Vagina (tissue), 2 donors: ENCODE measurements around the gene MKS1. TPM values are rescaled to one million over a fixed set of nuclear protein-coding genes. Genes with fewer than 3 reads are reported as not detected.

ENCODE experiments used
- DNase-seq, 2 donors: peaks; one replicate each; pipeline ENCODE4 v3.0.0-alpha.2; 2017; ENCODE audit errors: extremely low spot score in 2 of 2
- H3K27ac ChIP-seq: fragments of 200-600 bp; sonication (generic); one replicate; pipeline ENCODE4 v1.5.1; 2019
- H3K27me3 ChIP-seq: fragments of 200-600 bp; sonication (generic); one replicate; pipeline ENCODE4 v1.5.1; 2019
- H3K36me3 ChIP-seq, 2 donors: fragments of 200-600 bp; sonication (generic); one replicate each; pipeline ENCODE4 v1.5.1; 2017 to 2019
- H3K4me1 ChIP-seq: fragments of 200-600 bp; sonication (generic); one replicate; pipeline ENCODE4 v1.5.1; 2019
- H3K4me3 ChIP-seq, 2 donors: fragments of 200-600 bp; sonication (generic); 1 replicate in 1 of 2; 2 replicates in 1 of 2; pipeline ENCODE4 v1.5.1; 2016 to 2019
- H3K9me3 ChIP-seq: fragments of 200-600 bp; sonication (generic); one replicate; pipeline ENCODE4 v1.5.1; 2019
- POLR2A ChIP-seq, 2 donors: fragments of 450-650 bp; IDR thresholded peaks; one replicate each; pipeline ENCODE4 v1.6.1; 2017; ENCODE audit warnings: antibody characterized with exemption in 2 of 2, mild to moderate bottlenecking in 2 of 2, moderate library complexity in 2 of 2
- POLR2AphosphoS5 ChIP-seq, 2 donors: sonication (generic); formaldehyde crosslinking; IDR thresholded peaks; one replicate each; pipeline ENCODE4 v1.9.0; 2017; ENCODE audit warnings: antibody characterized with exemption in 2 of 2, mild to moderate bottlenecking in 2 of 2, low read depth in 1 of 2; ENCODE audit not compliant: insufficient read depth in 1 of 2
- intact Hi-C: fragments of 100-400 bp; cut with DNase I; formaldehyde crosslinking; loops from one replicate; pipeline ENCODE4 v1.15.1; 2023
- total RNA-seq: library from RNA; depleted of rRNA; stranded (reverse); fragments of >200 nt; gene quantifications from one replicate; pipeline ENCODE4 v1.2.3, GENCODE V29; 2016
- TF ChIP-seq, protein P1 (sequence below), 3 experiments: fragments of 450-650 bp in 2 of 3; fragments of 200-600 bp in 1 of 3; sonication (generic) in 1 of 3; IDR thresholded peaks; one replicate each; pipeline ENCODE4 v1.5.1; 2017 to 2019; ENCODE audit warnings: antibody characterized with exemption in 3 of 3, mild to moderate bottlenecking in 2 of 3, moderate library complexity in 2 of 3

The MKS1 gene
- total RNA-seq, 1 donor from 2014 or later, result 13.0 TPM

DNA sequence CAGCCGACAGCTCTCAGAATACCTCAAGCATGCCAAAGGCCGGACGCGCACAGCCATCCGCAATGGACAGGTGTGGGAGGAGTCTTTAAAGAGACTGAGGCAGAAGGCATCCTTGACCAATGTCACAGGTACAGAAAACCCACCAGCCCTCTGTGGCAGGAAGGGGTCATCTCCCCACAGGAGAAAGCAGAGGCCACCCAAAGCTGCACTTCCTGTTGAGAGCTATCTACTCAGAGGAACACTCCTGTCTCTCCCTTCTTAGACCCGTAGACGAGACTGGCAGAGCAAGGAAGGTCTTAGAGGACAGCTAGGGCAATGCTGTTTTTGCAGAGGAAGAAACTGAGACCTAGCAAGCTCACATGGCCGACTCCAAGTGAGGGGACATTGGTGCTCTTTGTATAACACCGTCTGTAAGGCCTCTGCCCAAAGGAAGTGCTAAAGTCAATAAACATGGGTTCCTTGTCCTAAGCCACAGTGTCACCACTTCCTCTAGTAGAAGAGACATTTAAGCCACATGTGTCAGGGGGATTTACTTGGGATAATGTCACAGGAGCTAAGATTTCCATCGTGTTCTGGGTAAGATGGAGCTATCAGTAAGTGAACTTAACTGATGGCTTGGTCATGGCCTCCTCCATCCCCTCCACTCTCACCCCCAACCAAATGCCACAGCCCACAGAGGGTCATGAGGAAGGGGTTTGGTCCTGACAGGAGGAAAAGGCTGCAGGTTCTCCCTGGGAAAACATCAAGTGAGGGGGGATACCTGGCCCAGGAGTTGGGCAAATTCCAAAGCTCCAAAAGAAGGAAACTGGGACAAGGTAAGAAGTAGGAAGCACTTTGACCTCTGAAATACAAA is 28.7 kb upstream of the MKS1 start:
- DNase-seq, result peak in 1 of 2 donors; percentile 83
- peaks cover 7% of the 10 kb centered on the region for H3K4me1 ChIP-seq
- H3K9me3 ChIP-seq, result no peaks in the 10 kb centered on the region
- no peak overlapping the region for H3K27ac ChIP-seq
- no peaks in the 10 kb centered on the region for H3K36me3 ChIP-seq
- no peak overlapping the region for H3K4me3 ChIP-seq
- H3K27me3 ChIP-seq, result no peaks in the 10 kb centered on the region
- intact Hi-C loops, result no loop called here
- TF ChIP-seq, protein P1, sequence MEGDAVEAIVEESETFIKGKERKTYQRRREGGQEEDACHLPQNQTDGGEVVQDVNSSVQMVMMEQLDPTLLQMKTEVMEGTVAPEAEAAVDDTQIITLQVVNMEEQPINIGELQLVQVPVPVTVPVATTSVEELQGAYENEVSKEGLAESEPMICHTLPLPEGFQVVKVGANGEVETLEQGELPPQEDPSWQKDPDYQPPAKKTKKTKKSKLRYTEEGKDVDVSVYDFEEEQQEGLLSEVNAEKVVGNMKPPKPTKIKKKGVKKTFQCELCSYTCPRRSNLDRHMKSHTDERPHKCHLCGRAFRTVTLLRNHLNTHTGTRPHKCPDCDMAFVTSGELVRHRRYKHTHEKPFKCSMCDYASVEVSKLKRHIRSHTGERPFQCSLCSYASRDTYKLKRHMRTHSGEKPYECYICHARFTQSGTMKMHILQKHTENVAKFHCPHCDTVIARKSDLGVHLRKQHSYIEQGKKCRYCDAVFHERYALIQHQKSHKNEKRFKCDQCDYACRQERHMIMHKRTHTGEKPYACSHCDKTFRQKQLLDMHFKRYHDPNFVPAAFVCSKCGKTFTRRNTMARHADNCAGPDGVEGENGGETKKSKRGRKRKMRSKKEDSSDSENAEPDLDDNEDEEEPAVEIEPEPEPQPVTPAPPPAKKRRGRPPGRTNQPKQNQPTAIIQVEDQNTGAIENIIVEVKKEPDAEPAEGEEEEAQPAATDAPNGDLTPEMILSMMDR (IDR thresholded peaks at IDR 0.05), result no peak
- no peak for TF ChIP-seq POLR2AphosphoS5 (IDR thresholded peaks at IDR 0.05; ENCODE audit: insufficient read depth in 1 of 2, low read depth in 1 of 2)
- TF ChIP-seq POLR2A (IDR thresholded peaks at IDR 0.05), result no peak

DNA sequence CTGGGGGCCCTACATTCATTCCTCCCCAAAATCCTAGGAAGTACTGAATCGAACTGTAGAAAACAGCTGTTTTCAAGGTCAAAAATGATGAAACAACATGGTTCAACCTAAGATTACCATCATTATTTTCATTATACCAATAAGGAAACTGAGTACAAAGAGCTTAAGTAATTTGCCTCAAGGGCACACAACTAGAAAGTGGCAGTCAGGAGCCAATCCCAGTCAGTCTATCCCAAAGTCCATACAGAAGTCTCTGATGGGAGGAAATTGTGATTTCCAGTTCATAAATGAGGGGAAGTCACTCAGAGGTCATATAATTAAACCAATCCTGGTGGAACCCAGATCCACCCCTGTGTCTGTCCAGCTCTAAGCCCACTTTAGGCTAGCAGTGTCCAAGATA is 27.7 kb upstream of the MKS1 start:
- intact Hi-C loops, result no loop called here
- no peaks in the 10 kb centered on the region for H3K27me3 ChIP-seq
- no peaks in the 10 kb centered on the region for H3K36me3 ChIP-seq
- H3K4me3 ChIP-seq, result no peak overlapping the region
- no peak overlapping the region for H3K27ac ChIP-seq
- DNase-seq, result no peak
- TF ChIP-seq POLR2AphosphoS5 (IDR thresholded peaks at IDR 0.05; ENCODE audit: insufficient read depth in 1 of 2, low read depth in 1 of 2) (no peak), POLR2A (IDR thresholded peaks at IDR 0.05) (no peak)
- TF ChIP-seq, protein P1 (IDR thresholded peaks at IDR 0.05), result no peak
- H3K4me1 ChIP-seq, result peaks cover 7% of the 10 kb centered on the region
- no peaks in the 10 kb centered on the region for H3K9me3 ChIP-seq

DNA sequence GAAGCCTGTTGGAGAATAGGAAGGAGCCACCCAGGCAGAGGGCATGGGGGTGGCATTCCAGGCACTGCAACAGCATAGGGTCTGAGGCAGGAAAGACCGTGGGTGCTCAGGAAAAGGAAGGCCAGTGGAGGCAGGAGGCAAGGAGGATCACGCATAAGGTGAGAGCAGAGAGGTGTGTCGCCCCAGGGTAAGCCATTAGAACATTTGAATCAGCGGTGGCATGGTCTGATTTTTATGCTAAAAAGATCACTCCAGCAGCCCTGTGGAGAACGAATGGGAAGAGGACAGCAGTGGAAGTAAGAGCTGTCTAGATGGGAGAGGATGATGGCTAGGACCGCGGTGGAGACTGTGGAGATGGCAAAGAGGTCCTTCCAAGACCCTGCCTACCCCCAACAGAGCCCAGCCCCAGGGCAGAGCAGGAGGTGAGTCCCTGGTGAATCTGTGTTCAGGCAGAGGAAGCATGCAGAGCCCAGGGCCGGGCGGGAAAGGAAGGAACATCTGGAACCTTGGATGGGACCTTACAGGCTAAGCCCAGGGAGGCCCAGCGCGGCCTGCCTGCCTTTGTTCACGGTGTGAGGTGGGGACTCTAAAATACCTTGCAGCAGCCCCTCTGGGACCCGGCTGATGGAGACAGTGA is 27.2 kb upstream of the MKS1 start:
- H3K27me3 ChIP-seq, result no peaks in the 10 kb centered on the region
- TF ChIP-seq, protein P1 (IDR thresholded peaks at IDR 0.05), result no peak
- TF ChIP-seq POLR2A (IDR thresholded peaks at IDR 0.05) (no peak), POLR2AphosphoS5 (IDR thresholded peaks at IDR 0.05; ENCODE audit: insufficient read depth in 1 of 2, low read depth in 1 of 2) (no peak)
- no peak overlapping the region for H3K4me3 ChIP-seq
- no peak overlapping the region for H3K27ac ChIP-seq
- H3K4me1 ChIP-seq, result peaks cover 7% of the 10 kb centered on the region
- DNase-seq, result no peak
- no peaks in the 10 kb centered on the region for H3K36me3 ChIP-seq
- intact Hi-C loops, result no loop called here
- H3K9me3 ChIP-seq, result no peaks in the 10 kb centered on the region

DNA sequence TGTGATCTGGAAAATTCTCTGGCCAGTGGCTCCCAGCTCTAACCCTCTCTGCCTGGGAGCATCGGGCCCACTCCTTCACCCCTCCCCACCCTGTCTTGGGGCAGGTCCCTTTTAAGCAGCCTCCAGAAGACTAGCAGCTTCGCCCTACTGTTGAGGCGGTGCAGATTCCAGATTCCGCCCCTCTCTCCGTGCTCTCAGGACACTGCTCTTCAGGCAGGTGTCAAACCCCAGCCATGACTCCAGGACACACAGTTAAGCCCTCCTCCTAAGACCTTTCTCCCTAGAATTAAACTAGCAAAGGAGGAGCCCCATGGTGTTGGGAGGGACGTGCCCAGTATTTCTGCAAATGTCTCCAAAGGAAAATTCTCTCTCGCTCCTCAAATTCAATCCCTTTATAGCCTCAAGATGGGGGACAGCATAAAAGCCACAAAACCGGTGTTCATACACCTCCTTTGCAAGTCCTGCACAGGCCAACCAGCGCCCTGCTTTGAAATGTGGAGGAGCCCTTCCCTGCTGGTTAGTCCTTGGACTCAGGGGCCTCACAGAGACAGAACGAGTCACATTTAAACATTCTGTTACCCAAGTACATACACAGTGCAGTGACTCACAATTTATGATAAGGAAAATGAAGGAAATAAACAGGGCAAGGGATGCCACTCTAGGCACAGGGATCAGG is 26.5 kb upstream of the MKS1 start:
- H3K4me3 ChIP-seq, result no peak overlapping the region
- DNase-seq, result no peak
- no peak overlapping the region for H3K27ac ChIP-seq
- no peak for TF ChIP-seq POLR2A (IDR thresholded peaks at IDR 0.05)
- no peak for TF ChIP-seq POLR2AphosphoS5 (IDR thresholded peaks at IDR 0.05; ENCODE audit: insufficient read depth in 1 of 2, low read depth in 1 of 2)
- TF ChIP-seq, protein P1 (IDR thresholded peaks at IDR 0.05), result no peak
- no peaks in the 10 kb centered on the region for H3K27me3 ChIP-seq
- intact Hi-C loops, result no loop called here
- no peaks in the 10 kb centered on the region for H3K36me3 ChIP-seq
- H3K9me3 ChIP-seq, result no peaks in the 10 kb centered on the region
- H3K4me1 ChIP-seq, result peaks cover 7% of the 10 kb centered on the region
